Mucosa of rectum (tissue), 2 donors: ENCODE data around the gene RFC2.
A peak's percentile ranks its signal among the peaks of the same experiment; 100 is the strongest.

Source experiments
- H3K27ac ChIP-seq, 2 donors: one replicate each; pipeline ENCODE4 v1.7.0; 2013; ENCODE audit warnings: inconsistent platforms in 2 of 2, low read depth in 2 of 2, low read length in 2 of 2
- H3K27me3 ChIP-seq, 2 donors: one replicate each; pipeline ENCODE4 v1.7.0; 2013; ENCODE audit warnings: low read length in 2 of 2; ENCODE audit not compliant: control insufficient read depth in 2 of 2, insufficient read depth in 2 of 2
- H3K36me3 ChIP-seq, 2 donors: one replicate each; pipeline ENCODE4 v1.7.0; 2013; ENCODE audit warnings: low read length in 2 of 2; ENCODE audit not compliant: control insufficient read depth in 2 of 2, insufficient read depth in 2 of 2
- H3K4me1 ChIP-seq, 2 donors: one replicate each; pipeline ENCODE4 v1.7.0; 2013; ENCODE audit warnings: low read length in 2 of 2, mild to moderate bottlenecking in 1 of 2; ENCODE audit not compliant: control insufficient read depth in 2 of 2, insufficient read depth in 2 of 2
- H3K4me3 ChIP-seq, 2 donors: one replicate each; pipeline ENCODE4 v1.7.0; 2013; ENCODE audit warnings: low read length in 2 of 2
- H3K9ac ChIP-seq, 2 donors: one replicate each; pipeline ENCODE4 v1.7.0; 2013; ENCODE audit warnings: low read length in 2 of 2, low read depth in 1 of 2, mild to moderate bottlenecking in 1 of 2
- H3K9me3 ChIP-seq, 2 donors: one replicate each; pipeline ENCODE4 v1.7.0; 2013; ENCODE audit warnings: low read length in 2 of 2; ENCODE audit not compliant: control insufficient read depth in 2 of 2
- donor health status: healthy.
- donor health status: Normal muscosa, but diverticular disease.

Gene RFC2

GRCh38 chr7:74193054-74193453, 61.1 kb downstream of the RFC2 start:
- H3K9ac ChIP-seq, result no peak overlapping the region
- no peaks in the 10 kb centered on the region for H3K4me1 ChIP-seq
- no peaks in the 10 kb centered on the region for H3K9me3 ChIP-seq
- peaks cover 70 to 78% of the 10 kb centered on the region in 2 donors for H3K36me3 ChIP-seq
- H3K27ac ChIP-seq, result no peak overlapping the region
- H3K4me3 ChIP-seq, result no peak overlapping the region
- no peaks in the 10 kb centered on the region for H3K27me3 ChIP-seq

GRCh38 chr7:74191231-74191630, 63.0 kb downstream of the RFC2 start:
- no peaks in the 10 kb centered on the region for H3K27me3 ChIP-seq
- H3K27ac ChIP-seq, result no peak overlapping the region
- peaks cover 67 to 78% of the 10 kb centered on the region in 2 donors for H3K36me3 ChIP-seq
- H3K4me1 ChIP-seq, result no peaks in the 10 kb centered on the region
- H3K9ac ChIP-seq, result no peak overlapping the region
- H3K9me3 ChIP-seq, result no peaks in the 10 kb centered on the region
- H3K4me3 ChIP-seq, result no peak overlapping the region

GRCh38 chr7:74190259-74190658, 63.9 kb downstream of the RFC2 start:
- H3K9ac ChIP-seq, result no peak overlapping the region
- H3K4me1 ChIP-seq, result no peaks in the 10 kb centered on the region
- peaks cover 67 to 74% of the 10 kb centered on the region in 2 donors for H3K36me3 ChIP-seq
- H3K4me3 ChIP-seq, result no peak overlapping the region
- no peaks in the 10 kb centered on the region for H3K27me3 ChIP-seq
- no peak overlapping the region for H3K27ac ChIP-seq
- H3K9me3 ChIP-seq, result no peaks in the 10 kb centered on the region

- Histone ChIP-seq H3K36me3 (peaks cover 47 to 59% of the 10 kb centered on the region in 2 donors), H3K9me3 (no peaks in the 10 kb centered on the region), H3K4me1 (peaks cover 7 to 9% of the 10 kb centered on the region in 2 donors), H3K4me3 (no peak overlapping the region), H3K27ac (no peak overlapping the region), H3K9ac (no peak overlapping the region), H3K27me3 (no peaks in the 10 kb centered on the region)
Measured at GRCh38 chr7:74187915-74188675, 66.1 kb downstream of the RFC2 start.

GRCh38 chr7:74185636-74186035, 68.6 kb downstream of the RFC2 start:
- H3K27me3 ChIP-seq, result no peaks in the 10 kb centered on the region
- no peaks in the 10 kb centered on the region for H3K9me3 ChIP-seq
- H3K27ac ChIP-seq, result no peak overlapping the region
- H3K9ac ChIP-seq, result no peak overlapping the region
- peaks cover 29 to 44% of the 10 kb centered on the region in 2 donors for H3K36me3 ChIP-seq
- peaks cover 25 to 26% of the 10 kb centered on the region in 2 donors for H3K4me1 ChIP-seq
- H3K4me3 ChIP-seq, result no peak overlapping the region

GRCh38 chr7:74185016-74185415, 69.2 kb downstream of the RFC2 start:
- H3K27me3 ChIP-seq, result no peaks in the 10 kb centered on the region
- H3K27ac ChIP-seq, result no peak overlapping the region
- no peak overlapping the region for H3K9ac ChIP-seq
- no peaks in the 10 kb centered on the region for H3K9me3 ChIP-seq
- no peak overlapping the region for H3K4me3 ChIP-seq
- H3K36me3 ChIP-seq, result peaks cover 23 to 39% of the 10 kb centered on the region in 2 donors
- H3K4me1 ChIP-seq, result peaks cover 29% of the 10 kb centered on the region in 2 donors

GRCh38 chr7:74183653-74184450, 70.3 kb downstream of the RFC2 start:
- no peak overlapping the region for H3K4me3 ChIP-seq
- H3K9me3 ChIP-seq, result no peaks in the 10 kb centered on the region
- no peaks in the 10 kb centered on the region for H3K27me3 ChIP-seq
- H3K9ac ChIP-seq, result no peak overlapping the region
- H3K36me3 ChIP-seq, result peaks cover 14 to 31% of the 10 kb centered on the region in 2 donors
- no peak overlapping the region for H3K27ac ChIP-seq
- H3K4me1 ChIP-seq, result peaks cover 30 to 31% of the 10 kb centered on the region in 2 donors

GRCh38 chr7:74183142-74183541, 71.1 kb downstream of the RFC2 start:
- no peaks in the 10 kb centered on the region for H3K9me3 ChIP-seq
- peaks cover 33 to 35% of the 10 kb centered on the region in 2 donors for H3K4me1 ChIP-seq
- H3K9ac ChIP-seq, result peak overlapping the region in 1 of 2 donors; percentile 13
- H3K27me3 ChIP-seq, result no peaks in the 10 kb centered on the region
- peaks cover 12 to 28% of the 10 kb centered on the region in 2 donors for H3K36me3 ChIP-seq
- H3K27ac ChIP-seq, result peak overlapping the region in 1 of 2 donors; percentile 28
- no peak overlapping the region for H3K4me3 ChIP-seq

GRCh38 chr7:74182453-74183090, 71.6 kb downstream of the RFC2 start:
- Histone ChIP-seq H3K4me3 (no peak overlapping the region), H3K27ac (peak overlapping the region in 1 of 2 donors; percentile 28), H3K9ac (peak overlapping the region in 1 of 2 donors; percentile 13), H3K4me1 (peaks cover 33 to 35% of the 10 kb centered on the region in 2 donors), H3K9me3 (no peaks in the 10 kb centered on the region), H3K27me3 (no peaks in the 10 kb centered on the region), H3K36me3 (peaks cover 7 to 26% of the 10 kb centered on the region in 2 donors)

- Histone ChIP-seq H3K9ac (no peak overlapping the region), H3K4me3 (no peak overlapping the region), H3K27me3 (no peaks in the 10 kb centered on the region), H3K4me1 (peaks cover 34 to 35% of the 10 kb centered on the region in 2 donors), H3K27ac (no peak overlapping the region), H3K9me3 (no peaks in the 10 kb centered on the region), H3K36me3 (peaks cover 7 to 21% of the 10 kb centered on the region in 2 donors)
Measured at GRCh38 chr7:74181821-74182220, 72.4 kb downstream of the RFC2 start.
